Sigmoid colon (tissue), 7 donors: ENCODE data around the gene CNMD. TPM values are rescaled to one million over a fixed set of nuclear protein-coding genes. Genes with fewer than 3 reads are reported as not detected.

Experiments
- DNase-seq: peaks from one replicate; pipeline ENCODE4 v3.0.0-alpha.2; 2019
- H3K27ac ChIP-seq, 4 donors: fragments of 200-600 bp; sonication (generic); one replicate each; pipeline ENCODE4 v1.5.1; 2016 to 2019; ENCODE audit warnings: mild to moderate bottlenecking in 1 of 4
- H3K27me3 ChIP-seq, 3 donors: fragments of 200-600 bp; sonication (generic); one replicate each; pipeline ENCODE4 v1.5.1; 2019; ENCODE audit warnings: mild to moderate bottlenecking in 1 of 3
- H3K36me3 ChIP-seq, 4 donors: fragments of 200-600 bp; sonication (generic); one replicate each; pipeline ENCODE4 v1.5.1; 2016 to 2019
- H3K4me1 ChIP-seq, 4 donors: fragments of 200-600 bp; sonication (generic); one replicate each; pipeline ENCODE4 v1.5.1; 2017 to 2019
- H3K4me3 ChIP-seq, 4 donors: fragments of 200-600 bp; sonication (generic); one replicate each; pipeline ENCODE4 v1.5.1; 2017 to 2019; ENCODE audit warnings: mild to moderate bottlenecking in 2 of 4, moderate library complexity in 1 of 4
- H3K9me3 ChIP-seq, 4 donors: fragments of 200-600 bp in 3 of 4; sonication (generic) in 3 of 4; one replicate each; pipeline versions ENCODE4 v1.5.1 to v1.6.1; 2013 to 2019
- EP300 ChIP-seq, 4 donors: sonication (generic); formaldehyde crosslinking; IDR thresholded peaks; one replicate each; pipeline ENCODE4 v1.6.1; 2017; ENCODE audit warnings: antibody characterized with exemption in 4 of 4
- POLR2A ChIP-seq, 2 donors: fragments of 450-650 bp; IDR thresholded peaks; one replicate each; pipeline ENCODE4 v1.6.1; 2016; ENCODE audit warnings: antibody characterized with exemption in 2 of 2, mild to moderate bottlenecking in 2 of 2, moderate library complexity in 2 of 2
- POLR2AphosphoS5 ChIP-seq, 4 donors: sonication (generic); formaldehyde crosslinking; IDR thresholded peaks; one replicate each; pipeline ENCODE4 v1.6.1; 2017; ENCODE audit warnings: antibody characterized with exemption in 4 of 4
- WGBS, 2 donors: extraction: QIAGEN DNeasy Blood & Tissue Kit; methylation state at CpG; one replicate each; pipeline ENCODE4 v1.1.7; 2013; 5-methylcytosine and 5-hydroxymethylcytosine counted together
- intact Hi-C: fragments of 100-400 bp; cut with DNase I; formaldehyde crosslinking; loops from one replicate; pipeline ENCODE4 v1.15.1; 2023
- polyA plus RNA-seq, 3 donors: library from polyadenylated mRNA; stranded (reverse); fragments of 200-250 nt; gene quantifications; one replicate each; pipeline ENCODE4 v1.2.3, GENCODE V29; 2013
- total RNA-seq, 4 donors: library from RNA; depleted of rRNA; stranded (reverse); fragments of >200 nt; gene quantifications; one replicate each; pipeline ENCODE4 v1.1.0, GENCODE V29; 2016
- TF ChIP-seq, protein P1 (sequence below), 4 experiments: fragments of 450-650 bp in 3 of 4; fragments of 200-600 bp in 1 of 4; IDR thresholded peaks; one replicate each; pipeline ENCODE4 v1.5.1; 2016 to 2019; ENCODE audit warnings: antibody characterized with exemption in 4 of 4, mild to moderate bottlenecking in 3 of 4, moderate library complexity in 2 of 4
- donor health status: healthy with polysubstance abuse.
- donor health status: Bipolar disorder and iron deficiency.
- donor health status: healthy.

Gene CNMD
- total and polyA plus RNA-seq, 7 donors, result 0.10 TPM; not detected in 6

DNA sequence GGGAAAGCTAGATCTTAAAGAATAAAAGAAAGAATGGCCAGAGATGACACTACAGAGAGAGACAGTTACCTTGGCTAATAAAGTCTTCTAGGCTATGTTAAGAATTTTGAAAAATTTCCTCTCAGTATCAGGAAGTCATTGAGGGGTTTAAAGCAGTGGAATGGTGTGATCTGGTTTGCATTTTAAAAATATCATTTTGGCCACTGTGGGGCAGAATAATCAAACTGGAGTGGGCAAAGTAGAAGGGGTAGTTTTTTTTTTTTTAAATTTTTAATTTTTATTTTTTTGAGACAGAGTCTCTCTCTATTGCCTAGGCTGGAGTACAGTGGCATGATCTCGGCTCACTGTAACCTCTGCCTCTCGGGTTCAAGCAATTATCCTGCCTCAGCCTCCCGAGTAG is 4.4 kb upstream of the CNMD start:
- H3K27ac ChIP-seq, result no peak overlapping the region

DNA sequence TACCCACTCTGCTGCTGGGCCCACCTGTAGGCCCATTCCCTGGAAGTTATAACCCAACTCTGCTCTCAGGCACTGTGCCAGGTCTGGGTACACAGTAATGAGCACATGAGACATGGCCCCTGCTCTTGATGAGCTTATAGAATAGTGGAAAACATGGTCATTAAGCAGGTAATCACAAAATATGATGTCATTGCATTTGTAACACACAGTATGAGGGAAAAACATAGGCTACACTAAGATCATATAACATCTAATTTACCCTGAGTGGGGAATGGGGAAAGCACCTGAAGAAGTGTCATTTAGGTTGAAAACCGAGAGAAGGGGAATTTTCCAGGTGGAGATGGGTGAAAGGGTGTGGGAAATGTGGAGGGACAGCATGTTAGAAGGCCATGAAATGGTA is 3.9 kb upstream of the CNMD start:
- intact Hi-C loops, result no loop called here
- no peak overlapping the region for H3K4me3 ChIP-seq
- H3K36me3 ChIP-seq, result no peaks in the 10 kb centered on the region
- H3K27me3 ChIP-seq, result peaks cover 11 to 28% (median 23%) of the 10 kb centered on the region in 3 donors
- peaks cover 0 to 4% (median 0%) of the 10 kb centered on the region in 4 donors for H3K9me3 ChIP-seq
- no peak for DNase-seq
- WGBS, 2 donors, result 56 to 69% methylated on average over 1 of the region's 1 CpG
- TF ChIP-seq EP300 (IDR thresholded peaks at IDR 0.05) (no peak), POLR2A (IDR thresholded peaks at IDR 0.05) (no peak), POLR2AphosphoS5 (IDR thresholded peaks at IDR 0.05) (no peak)
- TF ChIP-seq, protein P1, sequence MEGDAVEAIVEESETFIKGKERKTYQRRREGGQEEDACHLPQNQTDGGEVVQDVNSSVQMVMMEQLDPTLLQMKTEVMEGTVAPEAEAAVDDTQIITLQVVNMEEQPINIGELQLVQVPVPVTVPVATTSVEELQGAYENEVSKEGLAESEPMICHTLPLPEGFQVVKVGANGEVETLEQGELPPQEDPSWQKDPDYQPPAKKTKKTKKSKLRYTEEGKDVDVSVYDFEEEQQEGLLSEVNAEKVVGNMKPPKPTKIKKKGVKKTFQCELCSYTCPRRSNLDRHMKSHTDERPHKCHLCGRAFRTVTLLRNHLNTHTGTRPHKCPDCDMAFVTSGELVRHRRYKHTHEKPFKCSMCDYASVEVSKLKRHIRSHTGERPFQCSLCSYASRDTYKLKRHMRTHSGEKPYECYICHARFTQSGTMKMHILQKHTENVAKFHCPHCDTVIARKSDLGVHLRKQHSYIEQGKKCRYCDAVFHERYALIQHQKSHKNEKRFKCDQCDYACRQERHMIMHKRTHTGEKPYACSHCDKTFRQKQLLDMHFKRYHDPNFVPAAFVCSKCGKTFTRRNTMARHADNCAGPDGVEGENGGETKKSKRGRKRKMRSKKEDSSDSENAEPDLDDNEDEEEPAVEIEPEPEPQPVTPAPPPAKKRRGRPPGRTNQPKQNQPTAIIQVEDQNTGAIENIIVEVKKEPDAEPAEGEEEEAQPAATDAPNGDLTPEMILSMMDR (IDR thresholded peaks at IDR 0.05), result no peak
- no peak overlapping the region for H3K27ac ChIP-seq
- H3K4me1 ChIP-seq, result peaks cover 0 to 10% (median 8%) of the 10 kb centered on the region in 4 donors

More for the DNA sequence above, 4.4 kb upstream of the CNMD start:
- Histone ChIP-seq H3K27me3 (peaks cover 7 to 24% (median 18%) of the 10 kb centered on the region in 3 donors), H3K4me1 (peaks cover 0 to 5% (median 4%) of the 10 kb centered on the region in 4 donors), H3K36me3 (no peaks in the 10 kb centered on the region), H3K9me3 (peaks cover 0 to 4% (median 0%) of the 10 kb centered on the region in 4 donors), H3K4me3 (no peak overlapping the region)
- 90 to 96% methylated on average over 3 of the region's 3 CpGs for WGBS, 2 donors
- DNase-seq, result no peak
- intact Hi-C loops, result no loop called here
- no peak for TF ChIP-seq POLR2A (IDR thresholded peaks at IDR 0.05)
- TF ChIP-seq, protein P1 (IDR thresholded peaks at IDR 0.05), result no peak
- TF ChIP-seq POLR2AphosphoS5 (IDR thresholded peaks at IDR 0.05), result no peak
- no peak for TF ChIP-seq EP300 (IDR thresholded peaks at IDR 0.05)

DNA sequence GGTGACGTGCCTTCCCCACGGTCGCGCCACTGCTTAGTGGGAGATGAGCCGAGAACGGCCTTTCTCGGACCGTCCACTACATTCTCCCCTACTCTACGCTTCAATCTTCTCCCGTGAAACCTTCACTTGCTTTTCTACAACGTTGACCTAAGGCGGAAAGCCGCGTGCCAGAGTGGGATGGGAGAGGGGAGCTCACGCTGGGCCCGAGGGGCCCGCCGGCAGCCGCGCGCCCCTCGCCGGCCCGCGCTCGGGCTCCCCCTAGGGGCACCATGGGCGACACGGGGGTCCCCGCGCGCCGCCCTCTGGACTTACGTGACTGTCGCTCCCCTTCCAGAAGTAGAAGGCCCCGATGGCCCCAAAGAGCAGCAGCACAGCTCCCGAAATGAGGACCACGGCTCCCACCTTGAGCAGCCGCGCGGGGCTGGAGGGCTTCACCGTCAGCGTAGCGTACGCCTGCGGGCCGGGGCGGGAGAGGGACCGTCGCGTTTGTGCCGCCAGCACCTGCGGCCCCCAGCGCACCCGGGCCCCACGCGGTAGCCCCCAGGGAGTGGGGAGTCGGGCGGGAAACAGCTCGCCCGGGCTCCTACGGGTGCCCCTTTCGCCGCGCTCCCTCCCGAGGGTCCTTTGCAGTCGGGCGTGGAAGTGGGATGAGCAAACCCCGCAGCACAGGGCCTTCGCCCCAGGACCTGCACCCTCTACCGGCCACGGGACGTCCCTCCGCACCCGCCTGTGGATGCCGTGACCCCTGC is 727 bp downstream of the CNMD start:
- no peak for DNase-seq
- Histone ChIP-seq H3K4me3 (peak overlapping the region in 3 of 4 donors; percentile 21 to 45 (median 45)), H3K27me3 (peaks cover 17 to 56% (median 25%) of the 10 kb centered on the region in 3 donors)

DNA sequence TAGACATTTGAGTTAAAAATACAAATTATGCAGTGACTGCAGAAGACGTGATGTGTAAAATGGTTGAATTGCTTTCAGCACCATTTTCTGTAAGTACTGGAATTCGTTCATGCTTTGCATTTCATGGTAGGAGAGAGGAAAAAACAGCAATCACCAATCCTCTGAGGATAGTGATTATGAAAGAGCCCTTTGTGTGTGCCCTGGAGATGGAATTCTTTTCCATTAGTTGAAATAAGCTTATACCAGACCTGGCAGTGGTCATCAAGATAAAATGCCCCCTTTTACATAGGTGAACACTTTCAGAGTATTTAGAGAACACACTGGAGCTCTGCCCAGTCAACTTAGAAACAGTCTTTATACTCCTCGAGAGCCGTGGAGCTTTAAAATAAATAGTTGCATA is 1.7 kb downstream of the CNMD start:
- WGBS, 2 donors, result 55 to 78% methylated on average over 4 of the region's 4 CpGs
- H3K36me3 ChIP-seq, result no peaks in the 10 kb centered on the region
- H3K27ac ChIP-seq, result no peak overlapping the region

More for the DNA sequence above, 727 bp downstream of the CNMD start:
- Histone ChIP-seq H3K27ac (no peak overlapping the region), H3K4me1 (peaks cover 0 to 13% (median 11%) of the 10 kb centered on the region in 4 donors), H3K36me3 (no peaks in the 10 kb centered on the region), H3K9me3 (peaks cover 0 to 4% (median 0%) of the 10 kb centered on the region in 4 donors)
- TF ChIP-seq, protein P1 (IDR thresholded peaks at IDR 0.05), result peak in 1 of 4 experiments; percentile 27
- TF ChIP-seq EP300 (IDR thresholded peaks at IDR 0.05), result no peak
- 7 to 22% methylated on average over 75 of the region's 75 CpGs for WGBS, 2 donors
- intact Hi-C loops, result no loop called here

More for the DNA sequence above, 1.7 kb downstream of the CNMD start:
- intact Hi-C loops, result no loop called here
- H3K4me3 ChIP-seq, result no peak overlapping the region
- TF ChIP-seq POLR2AphosphoS5 (IDR thresholded peaks at IDR 0.05), result no peak
- TF ChIP-seq, protein P1 (IDR thresholded peaks at IDR 0.05), result no peak
- TF ChIP-seq EP300 (IDR thresholded peaks at IDR 0.05), result no peak
- no peak for TF ChIP-seq POLR2A (IDR thresholded peaks at IDR 0.05)
- no peak for DNase-seq
- peaks cover 17 to 56% (median 25%) of the 10 kb centered on the region in 3 donors for H3K27me3 ChIP-seq
- no peaks in the 10 kb centered on the region for H3K9me3 ChIP-seq
- H3K4me1 ChIP-seq, result peaks cover 0 to 13% (median 11%) of the 10 kb centered on the region in 4 donors
